ENCODE data around the gene SLC30A10. TPM values are rescaled to one million over a fixed set of nuclear protein-coding genes. Genes with fewer than 3 reads are reported as not detected.

SLC30A10 gene
- total RNA-seq, 1 experiment from 2014 or later: 0.26 TPM

GRCh38 chr1:219917851-219918466, 10.4 kb downstream of the SLC30A10 start:
- Mint-ChIP-seq H3K4me3 (no peak overlapping the region), H3K9me3 (no peaks in the 10 kb centered on the region), H3K4me1 (no peaks in the 10 kb centered on the region), H3K27ac (no peak overlapping the region), H3K27me3 (ENCODE audit: low read depth) (no peaks in the 10 kb centered on the region; the same call in 1 of the 2 replicates), H3K36me3 (no peaks in the 10 kb centered on the region)
- TF ChIP-seq SMAD4 (CRISPR knock-in tag; IDR thresholded peaks at IDR 0.05) (no peak), AFF4 (CRISPR knock-in tag; IDR thresholded peaks at IDR 0.05; ENCODE audit: borderline replicate concordance) (no peak), GRHL2 (CRISPR knock-in tag; IDR thresholded peaks at IDR 0.05; ENCODE audit: insufficient replicate concordance, severe bottlenecking) (no peak), GTF2I (CRISPR knock-in tag; conservative IDR thresholded peaks at IDR 0.05) (no peak), EMX1 (CRISPR knock-in tag; IDR thresholded peaks at IDR 0.05) (no peak), ZNF425 (CRISPR knock-in tag; conservative IDR thresholded peaks at IDR 0.05) (no peak), PRDM15 (CRISPR knock-in tag; IDR thresholded peaks at IDR 0.05) (no peak), USF2 (CRISPR knock-in tag; IDR thresholded peaks at IDR 0.05) (no peak), IRF1 (CRISPR knock-in tag; IDR thresholded peaks at IDR 0.05) (no peak), MYBL2 (CRISPR knock-in tag; IDR thresholded peaks at IDR 0.05) (no peak), FOXP1 (CRISPR knock-in tag; IDR thresholded peaks at IDR 0.05; ENCODE audit: borderline replicate concordance) (no peak), ARID4B (CRISPR knock-in tag; IDR thresholded peaks at IDR 0.05; ENCODE audit: borderline replicate concordance) (no peak), MAX (CRISPR knock-in tag; IDR thresholded peaks at IDR 0.05) (no peak)
- ChIA-PET POLR2A (no interaction called here), CTCF (no interaction called here)
- no peak for DNase-seq (ENCODE audit: low spot score)
- ATAC-seq: no peak

Data from WTC11 (cell line).